Lower lobe of right lung (tissue), 2 donors: ENCODE data around the gene TRIM27. TPM values are rescaled to one million over a fixed set of nuclear protein-coding genes. Genes with fewer than 3 reads are reported as not detected.

Experiments
- ATAC-seq, 2 donors: fragments of 200-7000 bp; cut with Tn5 transposase; one replicate each; pipeline ENCODE4 v1.9.1; 2020 to 2022; ENCODE audit warnings: mild to moderate bottlenecking in 2 of 2, moderate library complexity in 2 of 2
- DNase-seq: peaks from one replicate; pipeline ENCODE4 v3.0.0-alpha.2; 2020
- H3K27ac ChIP-seq: fragments of 200-600 bp; one replicate; pipeline ENCODE4 v1.8.0; 2022
- H3K27me3 ChIP-seq: fragments of 200-600 bp; one replicate; pipeline ENCODE4 v1.8.0; 2022; ENCODE audit warnings: low read depth
- H3K36me3 ChIP-seq: fragments of 200-600 bp; one replicate; pipeline ENCODE4 v1.8.0; 2022; ENCODE audit warnings: mild to moderate bottlenecking
- H3K4me1 ChIP-seq: fragments of 200-600 bp; one replicate; pipeline ENCODE4 v1.8.0; 2022
- H3K4me3 ChIP-seq: fragments of 200-600 bp; one replicate; pipeline ENCODE4 v1.8.0; 2022; ENCODE audit warnings: mild to moderate bottlenecking
- H3K9me3 ChIP-seq: fragments of 200-600 bp; one replicate; pipeline ENCODE4 v1.8.0; 2022
- intact Hi-C: fragments of 100-400 bp; cut with DNase I; formaldehyde crosslinking; loops from one replicate; pipeline ENCODE4 v1.11.0; 2022
- total RNA-seq: library from RNA; stranded (reverse); fragmentation: NEBNext Ultra II Directional; extraction: Animal tissue kit (Norgen Biotek cat#: 25700); gene quantifications from one replicate; pipeline ENCODE4 v1.2.1, GENCODE V29; 2021
- TF ChIP-seq, protein P1 (sequence below): fragments of 200-600 bp; IDR thresholded peaks from one replicate; pipeline ENCODE4 v1.8.0; 2022; ENCODE audit warnings: antibody characterized with exemption, mild to moderate bottlenecking
- donor health status: DM: no; HTN: yes; CAD: no; lungs with severe emphysema.

TRIM27 gene
- total RNA-seq, 1 donor from 2014 or later, result 46.6 TPM

DNA sequence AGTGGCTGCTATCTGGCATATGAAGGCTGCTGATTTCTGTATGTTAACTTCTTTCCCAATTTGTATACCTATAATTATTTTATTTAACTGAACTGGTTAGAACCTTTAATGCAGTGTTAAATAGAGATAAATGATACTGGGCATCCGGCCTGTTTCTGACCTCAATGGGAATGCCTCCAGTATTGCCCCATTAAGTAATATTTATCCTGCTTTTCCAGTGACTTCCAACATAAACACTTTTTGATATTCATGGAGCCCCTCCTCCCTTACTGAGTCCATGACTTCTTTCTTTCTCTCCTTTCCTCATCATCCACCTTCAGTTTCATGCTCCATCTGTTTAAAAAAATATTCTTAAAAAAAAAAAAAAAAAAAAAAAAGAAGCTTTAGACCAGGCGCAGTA, 8.8 kb downstream of the TRIM27 start:
- H3K36me3 ChIP-seq, result peaks cover 100% of the 10 kb centered on the region
- intact Hi-C loops, result no loop called here

DNA sequence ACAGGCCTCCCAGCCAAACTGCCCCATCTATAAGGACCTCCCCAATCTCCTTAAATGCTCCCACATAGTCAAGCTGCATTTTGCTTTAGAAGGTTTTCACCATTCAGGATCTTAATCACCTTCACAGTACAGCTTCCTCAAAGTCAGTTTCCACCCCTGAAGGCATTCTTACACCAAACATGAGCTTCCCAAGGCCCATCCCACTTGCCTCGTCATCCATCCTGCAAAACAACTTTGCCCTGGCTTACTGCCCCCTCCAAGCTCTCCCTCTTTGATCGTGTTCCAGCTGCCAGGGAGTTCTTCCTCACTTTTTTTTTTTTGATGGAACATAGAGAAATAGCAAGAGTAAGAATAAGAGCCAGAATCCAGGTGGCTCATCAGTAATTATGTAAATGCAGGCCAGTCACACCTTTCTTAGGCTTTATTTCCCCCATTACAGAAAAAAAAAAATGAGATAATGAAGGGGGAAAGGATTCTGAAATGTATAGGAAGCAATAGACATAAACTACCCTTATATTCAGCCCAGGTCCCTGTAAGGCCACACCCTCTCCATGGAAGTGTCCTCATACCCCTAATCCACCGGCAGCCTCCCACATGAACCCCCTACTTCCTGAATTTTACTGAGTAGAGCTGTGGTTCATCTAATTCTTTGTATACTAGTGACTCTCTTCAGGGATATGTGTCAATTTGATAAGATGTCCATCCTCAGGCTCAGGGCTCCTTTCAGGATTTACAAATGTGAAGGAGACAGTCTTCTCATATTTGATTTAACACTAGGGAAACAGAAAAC, 12.7 kb downstream of the TRIM27 start:
- DNase-seq (no peak), ATAC-seq (no peak)
- intact Hi-C loops, result no loop called here
- Histone ChIP-seq H3K4me1 (peaks cover 10% of the 10 kb centered on the region), H3K27me3 (no peaks in the 10 kb centered on the region), H3K9me3 (no peaks in the 10 kb centered on the region), H3K27ac (no peak overlapping the region), H3K4me3 (no peak overlapping the region), H3K36me3 (peaks cover 100% of the 10 kb centered on the region)
- TF ChIP-seq, protein P1, sequence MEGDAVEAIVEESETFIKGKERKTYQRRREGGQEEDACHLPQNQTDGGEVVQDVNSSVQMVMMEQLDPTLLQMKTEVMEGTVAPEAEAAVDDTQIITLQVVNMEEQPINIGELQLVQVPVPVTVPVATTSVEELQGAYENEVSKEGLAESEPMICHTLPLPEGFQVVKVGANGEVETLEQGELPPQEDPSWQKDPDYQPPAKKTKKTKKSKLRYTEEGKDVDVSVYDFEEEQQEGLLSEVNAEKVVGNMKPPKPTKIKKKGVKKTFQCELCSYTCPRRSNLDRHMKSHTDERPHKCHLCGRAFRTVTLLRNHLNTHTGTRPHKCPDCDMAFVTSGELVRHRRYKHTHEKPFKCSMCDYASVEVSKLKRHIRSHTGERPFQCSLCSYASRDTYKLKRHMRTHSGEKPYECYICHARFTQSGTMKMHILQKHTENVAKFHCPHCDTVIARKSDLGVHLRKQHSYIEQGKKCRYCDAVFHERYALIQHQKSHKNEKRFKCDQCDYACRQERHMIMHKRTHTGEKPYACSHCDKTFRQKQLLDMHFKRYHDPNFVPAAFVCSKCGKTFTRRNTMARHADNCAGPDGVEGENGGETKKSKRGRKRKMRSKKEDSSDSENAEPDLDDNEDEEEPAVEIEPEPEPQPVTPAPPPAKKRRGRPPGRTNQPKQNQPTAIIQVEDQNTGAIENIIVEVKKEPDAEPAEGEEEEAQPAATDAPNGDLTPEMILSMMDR, result no peak

More for the DNA sequence above, 8.8 kb downstream of the TRIM27 start:
- Histone ChIP-seq H3K27ac (no peak overlapping the region), H3K9me3 (no peaks in the 10 kb centered on the region), H3K4me1 (peaks cover 6% of the 10 kb centered on the region), H3K4me3 (no peak overlapping the region), H3K27me3 (no peaks in the 10 kb centered on the region)
- DNase-seq (no peak), ATAC-seq (no peak)
- TF ChIP-seq, protein P1, result no peak

DNA sequence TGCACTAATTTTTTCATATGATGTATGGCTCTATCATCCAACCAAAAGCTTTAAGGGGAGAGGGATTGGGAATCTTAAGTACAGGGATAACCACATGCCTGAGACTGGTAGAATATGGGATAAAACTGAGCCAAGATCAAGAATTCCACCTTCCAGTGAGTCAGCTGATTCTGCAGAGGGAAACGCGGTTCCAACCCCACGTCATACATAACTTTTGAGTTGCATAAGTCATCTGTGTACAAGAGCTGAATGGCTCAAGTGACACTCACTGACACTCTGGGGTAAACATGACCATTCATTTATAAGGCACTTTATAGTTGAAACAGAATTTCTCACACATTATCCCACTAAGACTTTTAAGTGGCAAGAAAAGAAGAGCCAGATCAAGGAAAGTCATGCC, 16.4 kb downstream of the TRIM27 start:
- Histone ChIP-seq H3K4me3 (no peak overlapping the region), H3K4me1 (peaks cover 10% of the 10 kb centered on the region), H3K36me3 (peaks cover 100% of the 10 kb centered on the region), H3K27ac (peak overlapping the region; percentile 51), H3K9me3 (no peaks in the 10 kb centered on the region), H3K27me3 (no peaks in the 10 kb centered on the region)
- TF ChIP-seq, protein P1, result no peak
- ATAC-seq (peak; percentile 84 to 97), DNase-seq (no peak)
- intact Hi-C loops, result no loop called here

DNA sequence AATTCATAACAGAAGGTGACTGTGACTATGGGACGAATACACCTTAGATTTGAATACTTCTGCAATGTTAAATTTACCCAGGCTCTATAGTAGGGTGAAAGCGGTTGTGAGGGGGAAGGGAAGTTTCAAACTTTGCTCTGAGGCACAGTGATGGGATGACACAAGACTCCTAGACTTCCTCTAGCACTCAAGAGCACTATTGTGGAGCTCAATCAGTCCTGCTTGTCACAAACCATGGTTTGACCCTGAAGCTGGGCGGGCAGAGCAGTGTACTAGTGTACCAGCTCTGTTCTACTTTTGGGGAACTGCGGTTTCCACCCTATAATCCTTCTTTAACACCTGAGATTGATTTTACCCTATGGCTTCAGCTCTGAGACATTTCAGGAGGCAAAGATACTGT, 17.1 kb downstream of the TRIM27 start:
- Histone ChIP-seq H3K27ac (peak overlapping the region; percentile 51), H3K36me3 (peaks cover 100% of the 10 kb centered on the region)
- intact Hi-C loops, result no loop called here

DNA sequence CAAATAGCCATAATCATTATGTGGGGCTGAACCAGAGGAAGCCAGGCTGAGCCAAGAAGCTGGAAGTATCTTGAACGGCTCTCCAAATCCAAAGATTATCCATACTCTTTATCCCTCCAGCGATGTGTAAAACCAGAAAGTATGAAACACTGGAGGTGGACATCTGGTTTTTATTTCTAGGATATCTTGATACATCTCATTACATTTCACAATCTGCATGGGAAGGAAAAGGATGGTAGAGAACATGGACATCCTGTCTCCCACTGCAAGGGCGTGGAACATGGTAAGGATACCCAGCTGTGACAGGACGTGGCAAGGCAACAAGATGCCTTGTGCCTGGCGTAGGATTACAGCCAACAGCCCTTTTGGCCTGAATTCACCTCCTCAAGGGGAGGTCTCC, 20.1 kb downstream of the TRIM27 start:
- Histone ChIP-seq H3K27me3 (no peaks in the 10 kb centered on the region), H3K36me3 (peaks cover 83% of the 10 kb centered on the region), H3K4me3 (no peak overlapping the region), H3K4me1 (peaks cover 10% of the 10 kb centered on the region), H3K27ac (no peak overlapping the region), H3K9me3 (no peaks in the 10 kb centered on the region)
- TF ChIP-seq, protein P1, result no peak
- no peak for ATAC-seq
- intact Hi-C loops, result no loop called here
- no peak for DNase-seq

More for the DNA sequence above, 17.1 kb downstream of the TRIM27 start:
- TF ChIP-seq, protein P1, result no peak
- Histone ChIP-seq H3K27me3 (no peaks in the 10 kb centered on the region), H3K4me1 (peaks cover 10% of the 10 kb centered on the region), H3K4me3 (no peak overlapping the region), H3K9me3 (no peaks in the 10 kb centered on the region)
- ATAC-seq (peak; percentile 45 to 69), DNase-seq (no peak)
